ENCODE data around the gene YIPF5. TPM values are rescaled to one million over a fixed set of nuclear protein-coding genes. Genes with fewer than 3 reads are reported as not detected.

YIPF5 gene
- total RNA-seq, 1 experiment from 2014 or later, result 59.2 TPM

- Histone ChIP-seq H3K4me1 (0 out of 2 replicates have a peak, but pooled peaks cover 5% of the 10 kb centered on the region), H3K36me3 (ENCODE audit: control insufficient read depth, insufficient read depth, low read length) (no peaks in the 10 kb centered on the region), H3K4me3 (ENCODE audit: low read depth, low read length) (no peak overlapping the region), H3K9me3 (no peaks in the 10 kb centered on the region), H3K27me3 (replicated peaks; ENCODE audit: control insufficient read depth, insufficient read depth, low read length) (no peaks in the 10 kb centered on the region)
- Mint-ChIP-seq H3K27me3 (ENCODE audit: insufficient read depth, unreplicated experiment) (peaks cover 6% of the 10 kb centered on the region), H3K27ac (ENCODE audit: unreplicated experiment) (no peak overlapping the region), H3K4me3 (ENCODE audit: unreplicated experiment) (no peak overlapping the region), H3K4me1 (ENCODE audit: low read depth, unreplicated experiment) (peaks cover 5% of the 10 kb centered on the region), H3K9me3 (ENCODE audit: unreplicated experiment) (no peaks in the 10 kb centered on the region), H3K36me3 (ENCODE audit: insufficient read depth, unreplicated experiment) (no peaks in the 10 kb centered on the region)
- intact Hi-C loops (cut with micrococcal nuclease; ENCODE audit: unreplicated experiment), result no loop called here
- DNase-seq, result no peak
- ChIA-PET CTCF (no interaction called here), POLR2A (no interaction called here)
- TF ChIP-seq CTCF (IDR thresholded peaks at IDR 0.05; ENCODE audit: insufficient read depth in 1 of 2, low read depth in 1 of 2, low read length in 1 of 2, severe bottlenecking in 1 of 2, unreplicated experiment in 1 of 2), result peak in 1 of 2 experiments; percentile 18
- no TSS peak for BruUV-seq (replicated peaks)
Measured at GRCh38 chr5:144196612-144197011, 26.2 kb upstream of the YIPF5 start.

GRCh38 chr5:144195448-144195847 lies 25.0 kb upstream of the YIPF5 start:
- ChIA-PET CTCF (interaction anchor here (1.1 kb wide), 1 partner anchor 8 kb away, joined by 3 read pairs; no protein-coding TSS in a partner anchor), POLR2A (no interaction called here)
- Mint-ChIP-seq H3K27me3 (ENCODE audit: insufficient read depth, unreplicated experiment) (peaks cover 7% of the 10 kb centered on the region), H3K4me1 (ENCODE audit: low read depth, unreplicated experiment) (peaks cover 5% of the 10 kb centered on the region), H3K27ac (ENCODE audit: unreplicated experiment) (no peak overlapping the region), H3K36me3 (ENCODE audit: insufficient read depth, unreplicated experiment) (no peaks in the 10 kb centered on the region), H3K4me3 (ENCODE audit: unreplicated experiment) (no peak overlapping the region), H3K9me3 (ENCODE audit: unreplicated experiment) (no peaks in the 10 kb centered on the region)
- Histone ChIP-seq H3K4me3 (ENCODE audit: low read depth, low read length) (no peak overlapping the region), H3K9me3 (no peaks in the 10 kb centered on the region), H3K27me3 (replicated peaks; ENCODE audit: control insufficient read depth, insufficient read depth, low read length) (no peaks in the 10 kb centered on the region), H3K4me1 (0 out of 2 replicates have a peak, but pooled peaks cover 5% of the 10 kb centered on the region), H3K36me3 (ENCODE audit: control insufficient read depth, insufficient read depth, low read length) (no peaks in the 10 kb centered on the region)
- DNase-seq, result no peak
- BruUV-seq (replicated peaks), result no TSS peak
- intact Hi-C loops (cut with micrococcal nuclease; ENCODE audit: unreplicated experiment), result no loop called here
- TF ChIP-seq CTCF (IDR thresholded peaks at IDR 0.05; ENCODE audit: insufficient read depth in 1 of 2, low read depth in 1 of 2, low read length in 1 of 2, severe bottlenecking in 1 of 2, unreplicated experiment in 1 of 2), result no peak

GRCh38 chr5:144194144-144194543 lies 23.7 kb upstream of the YIPF5 start:
- Mint-ChIP-seq H3K9me3 (ENCODE audit: unreplicated experiment) (no peaks in the 10 kb centered on the region), H3K4me3 (ENCODE audit: unreplicated experiment) (no peak overlapping the region), H3K36me3 (ENCODE audit: insufficient read depth, unreplicated experiment) (no peaks in the 10 kb centered on the region), H3K4me1 (ENCODE audit: low read depth, unreplicated experiment) (peaks cover 11% of the 10 kb centered on the region), H3K27ac (ENCODE audit: unreplicated experiment) (no peak overlapping the region), H3K27me3 (ENCODE audit: insufficient read depth, unreplicated experiment) (peaks cover 4% of the 10 kb centered on the region)
- no peak for TF ChIP-seq CTCF (IDR thresholded peaks at IDR 0.05; ENCODE audit: insufficient read depth in 1 of 2, low read depth in 1 of 2, low read length in 1 of 2, severe bottlenecking in 1 of 2, unreplicated experiment in 1 of 2)
- no peak for DNase-seq
- CTCF ChIA-PET, result interaction anchor here (1.0 kb wide), 1 partner anchor 10 kb away, joined by 5 read pairs; no protein-coding TSS in a partner anchor
- intact Hi-C loops (cut with micrococcal nuclease; ENCODE audit: unreplicated experiment), result no loop called here
- no peak overlapping the region for H3K4me3 ChIP-seq (ENCODE audit: low read depth, low read length)
- no peaks in the 10 kb centered on the region for H3K9me3 ChIP-seq
- POLR2A ChIA-PET, result no interaction called here
- no peaks in the 10 kb centered on the region for H3K27me3 ChIP-seq (replicated peaks; ENCODE audit: control insufficient read depth, insufficient read depth, low read length)
- 0 out of 2 replicates have a peak, but pooled peaks cover 5% of the 10 kb centered on the region for H3K4me1 ChIP-seq
- no peaks in the 10 kb centered on the region for H3K36me3 ChIP-seq (ENCODE audit: control insufficient read depth, insufficient read depth, low read length)
- no TSS peak for BruUV-seq (replicated peaks)
